Colonic mucosa (tissue), 4 donors: ENCODE measurements around the gene ABLIM3. TPM values are rescaled to one million over a fixed set of nuclear protein-coding genes. Genes with fewer than 3 reads are reported as not detected.
"Not testable (repeated sequence)": the region's sequence is repeated elsewhere in the genome, so short reads cannot be mapped to it uniquely, and the experiment has no call there.

Experiments used
- DNase-seq: peaks from one replicate; pipeline ENCODE4 v3.0.0-alpha.2; 2020
- H3K27ac ChIP-seq: fragments of 200-600 bp; one replicate; pipeline ENCODE4 v1.8.0; 2021
- H3K27me3 ChIP-seq: fragments of 200-600 bp; one replicate; pipeline ENCODE4 v1.8.0; 2021
- H3K36me3 ChIP-seq: fragments of 200-600 bp; one replicate; pipeline ENCODE4 v1.8.0; 2021
- H3K4me1 ChIP-seq: fragments of 200-600 bp; one replicate; pipeline ENCODE4 v1.8.0; 2021; ENCODE audit warnings: mild to moderate bottlenecking
- H3K4me3 ChIP-seq: fragments of 200-600 bp; one replicate; pipeline ENCODE4 v1.8.0; 2021
- H3K9ac ChIP-seq, 2 donors: one replicate each; pipeline ENCODE4 v1.7.0; 2013; ENCODE audit warnings: control low read depth in 2 of 2, low read depth in 2 of 2, low read length in 2 of 2
- H3K9me3 ChIP-seq: fragments of 200-600 bp; one replicate; pipeline ENCODE4 v1.8.0; 2021
- CTCF ChIP-seq: fragments of 200-600 bp; IDR thresholded peaks from one replicate; pipeline ENCODE4 v1.8.0; 2022; ENCODE audit warnings: antibody characterized with exemption, mild to moderate bottlenecking
- intact Hi-C: fragments of 100-400 bp; cut with DNase I; formaldehyde crosslinking; loops from one replicate; pipeline ENCODE4 v1.14.1; 2022
- total RNA-seq, 2 donors: library from RNA; stranded (reverse); fragmentation: NEBNext Ultra II Directional in 1 of 2; extraction: Animal tissue kit (Norgen Biotek cat#: 25700) in 1 of 2; gene quantifications; one replicate each; pipeline ENCODE4 v1.2.1, GENCODE V29; 2021
- donor health status: healthy.
- donor health status: DM: no; HTN: no; CAD: no.
- donor health status: DM: no; HTN: no; CAD: no.

Gene ABLIM3
- total RNA-seq, 2 donors from 2014 or later = 2.3 to 4.1 TPM

DNA sequence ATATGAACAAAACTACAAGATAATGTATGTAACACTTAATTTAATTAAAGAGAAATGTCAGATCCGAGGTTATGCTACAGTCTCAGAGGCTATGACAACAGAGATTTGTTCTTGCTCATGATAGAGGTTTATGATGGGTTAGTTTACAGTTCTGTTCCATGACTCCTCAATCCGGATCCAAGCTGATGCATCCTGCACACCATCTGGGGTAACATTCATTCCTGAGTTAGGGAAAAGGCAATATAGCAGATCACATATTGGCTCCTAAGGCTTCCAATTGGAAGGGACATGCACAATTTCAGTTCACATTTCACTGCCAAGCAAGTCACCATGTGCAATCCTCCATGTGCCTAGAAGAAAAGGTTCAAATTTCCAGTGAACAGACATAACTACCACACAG, 40.4 kb downstream of the ABLIM3 start:
- Histone ChIP-seq H3K27me3 (no peaks in the 10 kb centered on the region), H3K9ac (no peak overlapping the region), H3K4me1 (no peaks in the 10 kb centered on the region), H3K27ac (no peak overlapping the region), H3K9me3 (no peaks in the 10 kb centered on the region), H3K4me3 (no peak overlapping the region), H3K36me3 (no peaks in the 10 kb centered on the region)
- intact Hi-C loops = no loop called here
- no peak for TF ChIP-seq CTCF
- no peak for DNase-seq

DNA sequence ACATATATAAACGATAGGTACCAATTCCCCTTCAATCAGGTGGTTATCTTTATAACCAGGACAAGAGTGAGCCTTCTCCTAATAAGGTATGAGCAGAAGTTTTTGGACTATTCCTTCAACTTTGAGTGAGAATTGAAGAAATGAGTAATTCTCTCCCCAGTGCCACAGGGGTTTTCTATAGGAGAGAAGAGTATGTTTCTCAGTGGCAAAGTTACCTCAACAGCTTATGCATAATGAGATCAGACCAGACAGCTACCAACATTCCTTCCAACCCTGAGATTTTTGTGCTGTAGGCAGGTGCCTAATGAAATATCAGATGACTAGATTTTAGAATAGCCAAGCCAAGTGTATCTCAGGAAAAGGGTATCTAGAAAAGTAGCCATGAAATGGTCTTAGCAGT, 40.9 kb downstream of the ABLIM3 start:
- H3K36me3 ChIP-seq = no peaks in the 10 kb centered on the region
- intact Hi-C loops = no loop called here
- DNase-seq = no peak
- H3K27me3 ChIP-seq = no peaks in the 10 kb centered on the region
- H3K9ac ChIP-seq = no peak overlapping the region
- no peaks in the 10 kb centered on the region for H3K9me3 ChIP-seq
- no peak for TF ChIP-seq CTCF
- no peak overlapping the region for H3K27ac ChIP-seq
- H3K4me3 ChIP-seq = no peak overlapping the region
- no peaks in the 10 kb centered on the region for H3K4me1 ChIP-seq

DNA sequence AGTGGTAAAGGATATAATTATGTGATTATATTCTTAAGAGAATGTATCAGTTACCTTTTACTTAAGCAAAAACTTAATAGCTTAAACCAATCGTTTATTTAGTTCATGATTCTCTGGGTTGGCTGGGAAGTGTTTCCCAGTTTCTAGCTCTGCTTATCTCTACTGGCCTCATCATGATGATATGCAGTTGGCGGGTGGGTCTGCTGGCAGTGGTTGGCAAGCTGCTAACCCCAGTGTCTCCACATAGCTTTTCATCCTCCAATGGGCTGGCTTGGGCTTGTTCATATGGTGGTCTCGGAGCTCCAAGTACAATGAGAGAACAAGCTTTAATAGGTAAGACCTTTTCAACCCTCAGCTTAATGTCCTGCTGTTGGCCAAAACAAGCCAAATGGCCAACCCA, 43.8 kb downstream of the ABLIM3 start:
- intact Hi-C loops = no loop called here
- Histone ChIP-seq H3K9ac (no peak overlapping the region), H3K36me3 (no peaks in the 10 kb centered on the region), H3K4me1 (no peaks in the 10 kb centered on the region), H3K4me3 (no peak overlapping the region), H3K9me3 (no peaks in the 10 kb centered on the region), H3K27me3 (no peaks in the 10 kb centered on the region), H3K27ac (no peak overlapping the region)
- DNase-seq = no peak
- TF ChIP-seq CTCF = no peak

DNA sequence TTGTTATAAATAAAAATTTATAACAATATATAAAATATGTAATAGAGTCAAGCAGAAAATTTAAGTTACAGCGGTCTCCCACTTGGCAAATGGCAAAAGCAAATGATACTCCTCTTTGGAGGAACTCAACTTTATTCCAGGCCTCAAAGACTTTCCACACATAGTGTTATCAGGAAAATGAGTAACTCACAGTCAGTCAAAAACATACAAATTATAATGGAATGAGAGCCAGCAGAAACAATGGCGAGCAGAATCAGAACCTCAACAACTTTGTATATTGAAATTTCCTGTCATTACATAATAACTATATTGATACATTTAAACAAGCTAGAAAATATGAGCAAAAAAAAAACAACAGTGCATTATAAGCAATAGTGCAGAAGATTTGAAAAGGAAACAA, 45.2 kb downstream of the ABLIM3 start:
- Histone ChIP-seq H3K4me3 (no peak overlapping the region), H3K36me3 (no peaks in the 10 kb centered on the region), H3K9ac (no peak overlapping the region), H3K27ac (no peak overlapping the region), H3K4me1 (no peaks in the 10 kb centered on the region), H3K27me3 (no peaks in the 10 kb centered on the region), H3K9me3 (no peaks in the 10 kb centered on the region)
- no peak for TF ChIP-seq CTCF
- DNase-seq = no peak
- intact Hi-C loops = no loop called here

DNA sequence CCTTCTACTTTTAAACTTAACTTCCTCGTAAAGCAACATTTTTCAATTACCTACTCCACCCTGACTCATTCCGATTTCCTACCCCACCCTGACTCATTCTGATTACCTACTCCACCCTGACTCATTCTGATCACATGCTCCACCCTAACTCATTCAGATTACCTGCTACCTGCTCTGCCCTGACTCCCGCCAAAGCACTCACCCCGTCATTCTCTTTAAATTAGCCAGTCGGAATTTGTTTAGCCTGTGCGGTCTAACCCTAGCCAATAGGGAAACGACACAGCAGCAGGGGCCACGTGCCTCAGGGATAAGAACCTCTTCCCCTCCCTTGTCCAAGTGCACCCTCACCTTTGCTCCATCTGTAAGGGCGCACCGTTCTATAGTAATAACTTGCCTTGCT, 46.3 kb downstream of the ABLIM3 start:
- H3K27me3 ChIP-seq, H3K4me1 ChIP-seq, intact Hi-C loops, H3K4me3 ChIP-seq, H3K9ac ChIP-seq, H3K27ac ChIP-seq, H3K36me3 ChIP-seq, H3K9me3 ChIP-seq: not testable (repeated sequence)
- peak; percentile 42 for DNase-seq

DNA sequence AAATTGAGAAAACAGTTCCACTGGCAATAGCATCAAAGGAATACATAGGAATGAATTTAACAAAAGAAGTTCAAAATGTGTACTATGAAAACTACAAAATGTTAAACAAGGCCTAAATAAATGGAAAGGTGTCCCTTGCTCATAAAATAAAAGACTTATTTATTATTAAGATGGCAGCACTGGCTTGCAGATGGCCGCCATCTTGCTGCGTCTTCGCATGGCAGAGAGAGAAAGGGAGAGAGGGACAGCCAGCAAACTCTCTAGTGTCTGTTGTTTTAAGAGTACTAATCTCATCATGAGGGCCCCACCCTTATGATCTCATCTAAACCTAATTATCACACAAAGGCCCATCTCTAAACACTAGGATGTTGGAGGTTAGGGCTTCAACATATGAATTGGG, 47.1 kb downstream of the ABLIM3 start:
- Histone ChIP-seq H3K4me1 (no peaks in the 10 kb centered on the region), H3K9me3 (no peaks in the 10 kb centered on the region), H3K27ac (no peak overlapping the region), H3K9ac (no peak overlapping the region), H3K4me3 (no peak overlapping the region), H3K27me3 (no peaks in the 10 kb centered on the region), H3K36me3 (no peaks in the 10 kb centered on the region)
- intact Hi-C loops = no loop called here
- no peak for DNase-seq
- no peak for TF ChIP-seq CTCF
